GM19324 (cell line): ENCODE data around the gene C4BPB.

Experiments used
- ATAC-seq: cut with Tn5 transposase; IDR thresholded peaks from one replicate; pipeline ENCODE4 v1.9.1; 2021; ENCODE audit warnings: mild to moderate bottlenecking, moderate library complexity; ENCODE audit not compliant: unreplicated experiment, low FRiP score

C4BPB gene

DNA sequence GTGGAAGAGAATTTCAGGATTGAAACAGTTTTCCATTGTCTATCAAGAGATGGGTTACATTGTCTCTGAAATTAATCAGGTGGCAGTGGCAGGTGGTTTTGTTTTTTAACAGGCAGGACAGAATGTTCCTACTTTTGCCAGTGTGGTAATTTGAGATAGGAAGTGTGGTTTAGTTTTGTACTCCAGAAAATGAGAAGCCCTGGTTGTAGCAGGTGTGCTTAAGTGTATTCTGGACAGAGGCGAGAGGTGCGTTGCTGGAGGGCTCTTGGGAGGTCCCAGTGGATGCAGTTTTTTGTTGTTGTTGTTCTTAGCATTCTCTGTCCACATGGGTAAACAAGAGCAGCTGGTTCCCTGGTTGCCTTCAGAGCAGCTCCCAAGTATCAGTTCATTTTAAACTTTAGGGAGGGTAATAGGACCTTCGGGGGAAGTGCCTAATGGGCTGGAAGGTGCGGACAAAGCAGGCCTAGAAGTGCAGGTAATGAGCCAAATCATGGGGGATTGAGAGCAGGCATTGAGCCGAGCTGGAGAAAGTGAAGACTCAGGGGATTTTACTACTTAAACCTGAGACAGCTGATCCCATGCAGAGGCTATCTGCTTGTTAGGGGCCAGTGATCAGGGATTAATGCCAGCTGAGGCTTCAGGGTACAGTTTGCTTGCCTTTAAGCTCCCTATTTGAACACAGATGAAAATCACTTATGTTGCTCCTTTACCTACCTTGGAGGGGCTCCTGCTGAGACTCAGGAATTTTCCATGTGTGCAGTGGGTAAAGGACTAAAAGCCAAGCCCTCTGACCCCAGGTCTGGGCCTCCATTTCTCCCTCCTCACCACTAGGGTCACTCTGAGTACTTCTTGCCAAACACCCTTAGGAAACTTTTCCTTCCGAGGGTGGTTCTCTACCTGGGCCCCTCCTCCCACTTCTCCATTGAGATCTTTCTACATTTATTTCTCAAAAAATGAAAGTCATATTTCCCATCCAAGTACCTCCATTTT, 29.5 kb upstream of the C4BPB start:
- ATAC-seq = no peak

DNA sequence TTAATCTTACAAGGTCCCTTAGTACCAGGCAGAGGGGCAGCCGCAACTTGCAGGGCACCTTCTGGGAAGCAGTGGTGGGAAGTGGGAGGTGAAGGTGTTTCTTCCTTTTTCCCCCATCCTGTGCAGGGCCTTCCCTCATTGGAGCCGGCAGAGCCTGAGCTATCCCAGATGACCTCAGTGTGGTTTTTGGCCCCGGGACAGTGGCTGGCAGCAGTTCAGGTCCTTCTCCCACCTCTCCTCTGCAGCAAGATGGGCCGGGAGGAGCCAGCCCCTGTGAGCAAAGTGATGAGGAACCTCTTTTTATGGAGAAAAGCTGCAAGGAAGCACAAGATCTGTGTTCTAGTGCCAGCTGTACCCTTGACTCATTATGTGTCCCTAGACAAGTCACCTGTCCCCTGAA, 28.8 kb upstream of the C4BPB start:
- no peak for ATAC-seq

DNA sequence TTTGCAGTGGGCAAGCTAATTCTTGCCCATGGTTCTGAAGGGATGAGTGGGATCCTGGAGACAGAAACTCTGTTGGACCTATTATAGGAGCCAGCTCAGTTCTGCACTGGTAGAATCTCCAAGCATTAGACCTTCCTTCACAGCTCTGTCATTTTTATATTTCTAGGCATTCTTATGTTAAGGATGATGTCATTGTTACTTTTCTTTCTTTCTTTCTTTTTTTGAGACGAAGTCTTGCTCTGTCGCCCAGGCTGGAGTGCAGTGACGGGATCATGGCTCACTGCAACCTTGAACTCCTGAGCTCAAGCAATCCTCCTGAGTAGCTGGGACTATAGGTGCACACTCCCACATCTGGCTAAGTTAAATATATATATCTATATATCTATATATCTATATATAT, 28.1 kb upstream of the C4BPB start:
- no peak for ATAC-seq

DNA sequence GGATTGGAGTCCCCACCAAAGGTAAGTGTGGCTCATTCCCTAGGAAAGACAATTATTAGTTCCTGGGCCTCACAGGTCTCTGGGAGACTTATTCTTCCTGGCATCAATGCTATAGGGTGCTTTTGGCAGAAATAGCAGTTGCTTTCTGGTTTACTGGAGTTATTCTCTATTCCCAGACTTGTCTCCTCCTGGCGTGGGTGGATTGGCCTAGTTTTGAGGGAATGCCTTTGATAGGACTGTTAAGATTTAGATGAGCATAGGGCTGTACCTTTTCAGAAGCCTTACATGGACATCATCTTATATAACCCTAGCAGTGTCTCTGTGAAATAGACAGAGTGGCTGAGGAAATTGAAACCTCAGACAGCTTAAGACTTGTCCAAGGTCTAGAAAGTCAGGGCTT, 26.6 kb upstream of the C4BPB start:
- ATAC-seq = no peak

DNA sequence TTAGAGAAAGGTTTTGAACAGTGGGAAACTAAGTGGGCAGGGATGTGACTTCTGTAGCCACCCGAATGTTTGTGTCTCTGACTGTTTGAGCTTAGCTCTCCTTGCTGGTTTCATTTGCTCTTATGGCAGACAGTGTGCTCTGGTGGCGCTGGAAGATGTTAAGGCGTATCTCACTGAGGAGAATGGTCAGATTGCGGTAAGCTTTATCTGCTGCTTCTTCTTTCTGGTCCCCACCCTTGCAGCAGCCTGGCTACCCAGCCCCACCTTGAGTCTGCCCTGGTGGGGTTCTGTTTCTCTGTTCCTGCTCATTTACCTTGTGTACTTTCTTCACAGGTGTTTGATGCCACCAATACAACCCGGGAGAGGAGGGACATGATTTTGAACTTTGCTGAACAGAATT, 25.6 kb upstream of the C4BPB start:
- no peak for ATAC-seq

DNA sequence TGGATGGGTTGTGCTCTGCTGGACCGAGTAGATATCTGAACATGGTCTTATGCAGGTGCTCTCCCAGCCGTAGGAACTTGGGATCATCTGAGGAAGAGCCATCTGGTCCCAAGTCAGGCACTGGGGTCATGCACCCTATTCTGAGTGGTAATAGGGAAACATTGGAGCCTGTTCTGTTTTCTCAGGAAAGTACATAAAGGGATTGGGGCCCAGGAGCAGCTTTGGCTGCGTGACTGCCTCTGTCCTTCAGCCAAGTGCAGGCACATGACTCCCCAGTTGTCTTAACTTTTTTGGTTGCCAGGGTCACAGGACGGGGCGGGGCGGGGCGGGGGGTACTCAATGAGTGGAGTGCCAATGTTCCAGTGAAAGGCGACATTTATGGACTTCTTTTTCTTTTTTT, 24.1 kb upstream of the C4BPB start:
- ATAC-seq = no peak

DNA sequence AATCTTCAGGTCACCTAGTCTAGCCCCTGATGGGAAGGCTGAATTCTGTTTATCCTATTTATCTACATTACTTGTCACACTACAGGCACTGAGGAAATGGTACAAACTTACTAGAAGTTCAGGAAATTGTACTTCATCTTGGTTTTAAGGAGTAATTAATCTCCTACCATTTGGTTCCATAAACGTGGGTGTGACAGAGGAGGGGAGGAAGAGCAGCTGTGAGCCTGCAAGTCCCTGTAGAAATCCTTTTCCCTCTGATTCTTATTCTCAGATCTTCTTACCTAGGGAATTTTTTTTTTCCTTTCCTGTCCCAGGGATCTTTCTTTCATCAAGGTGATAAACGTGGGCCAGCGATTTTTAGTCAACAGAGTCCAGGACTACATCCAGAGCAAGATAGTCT, 21.5 kb upstream of the C4BPB start:
- ATAC-seq = no peak

DNA sequence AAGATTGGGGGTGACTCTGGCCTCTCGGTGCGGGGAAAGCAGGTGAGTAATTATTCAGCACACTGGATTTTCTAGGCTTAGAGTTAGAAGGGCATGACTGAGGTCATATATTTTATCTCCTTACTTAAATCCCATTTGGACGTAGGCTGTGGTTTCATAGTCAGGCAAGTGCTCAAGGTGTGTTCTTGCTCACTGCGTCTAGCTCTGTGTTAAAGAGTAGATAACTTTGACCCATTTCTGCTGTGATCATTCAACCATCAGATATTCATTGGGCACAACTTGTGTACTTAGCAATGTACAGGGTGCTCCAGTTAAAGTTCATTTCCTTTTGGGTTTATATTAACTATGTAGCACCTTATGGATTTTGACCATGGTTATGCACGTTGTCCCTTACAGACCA, 21.0 kb upstream of the C4BPB start:
- no peak for ATAC-seq

DNA sequence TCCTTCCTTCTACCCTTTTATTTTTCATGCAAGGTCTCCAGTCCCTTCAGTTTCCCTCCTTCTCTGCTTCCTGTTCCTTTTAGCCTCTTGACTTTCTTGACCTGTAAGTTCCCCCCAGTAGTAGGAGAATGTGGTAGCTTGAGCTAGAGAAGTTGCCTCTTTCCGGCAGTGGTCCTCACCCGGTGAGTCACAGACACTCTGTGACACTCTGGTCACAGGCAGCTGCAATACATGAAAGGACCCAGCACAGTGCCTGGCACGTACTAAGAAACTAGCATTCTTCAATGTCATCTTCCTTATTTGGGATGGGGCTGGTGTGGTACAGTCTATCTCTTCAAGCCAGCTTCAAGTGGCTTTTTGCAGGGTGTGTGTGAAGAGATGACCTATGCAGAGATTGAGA, 19.6 kb upstream of the C4BPB start:
- ATAC-seq = no peak

DNA sequence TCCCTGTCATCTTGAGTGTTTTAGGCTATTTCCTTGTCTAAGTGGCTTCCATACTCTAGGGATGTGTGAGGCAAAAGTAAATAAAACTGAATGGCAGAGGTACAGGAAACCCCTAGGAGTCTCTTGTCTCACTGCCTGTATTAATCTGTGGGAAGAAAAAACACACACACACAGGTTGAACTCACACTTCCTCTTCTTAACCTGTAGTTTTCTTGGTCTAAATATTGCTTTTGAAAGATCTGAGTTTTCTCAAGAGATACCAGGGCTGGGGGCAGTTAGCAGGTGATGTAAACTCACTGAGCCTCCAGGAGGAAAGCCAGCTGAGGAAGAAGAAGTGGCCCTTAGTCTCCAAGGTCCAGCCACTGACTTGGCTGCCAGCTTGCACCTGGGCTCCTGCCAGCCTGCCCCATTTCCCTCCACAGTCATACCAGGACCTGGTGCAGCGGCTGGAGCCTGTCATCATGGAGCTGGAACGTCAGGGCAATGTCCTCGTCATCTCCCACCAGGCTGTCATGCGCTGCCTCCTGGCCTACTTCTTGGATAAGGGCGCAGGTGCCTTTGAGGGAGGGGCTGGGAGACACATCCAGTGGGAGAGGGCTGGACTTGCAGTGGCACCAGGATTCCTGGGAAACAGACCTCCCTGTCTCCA, 18.7 kb upstream of the C4BPB start:
- no peak for ATAC-seq

DNA sequence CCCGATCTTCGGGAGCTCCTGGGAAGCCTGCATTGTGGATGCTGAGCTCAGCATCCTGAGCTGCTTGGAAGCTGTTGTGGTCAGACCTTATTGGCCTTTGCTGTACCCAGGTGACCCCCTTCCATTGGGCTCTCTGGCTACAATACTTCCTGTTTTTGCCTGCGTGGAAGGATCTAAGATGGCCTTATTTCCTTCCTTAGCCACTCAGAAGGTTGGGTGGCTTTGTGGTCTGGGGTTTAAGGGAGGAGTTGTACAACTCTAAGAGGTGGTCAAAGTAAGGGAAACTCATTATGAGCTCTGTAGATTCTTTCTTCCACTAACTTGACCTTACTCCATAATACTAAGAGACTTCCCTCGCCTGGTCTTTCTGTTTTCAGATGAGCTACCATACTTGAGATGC, 17.8 kb upstream of the C4BPB start:
- ATAC-seq = no peak

DNA sequence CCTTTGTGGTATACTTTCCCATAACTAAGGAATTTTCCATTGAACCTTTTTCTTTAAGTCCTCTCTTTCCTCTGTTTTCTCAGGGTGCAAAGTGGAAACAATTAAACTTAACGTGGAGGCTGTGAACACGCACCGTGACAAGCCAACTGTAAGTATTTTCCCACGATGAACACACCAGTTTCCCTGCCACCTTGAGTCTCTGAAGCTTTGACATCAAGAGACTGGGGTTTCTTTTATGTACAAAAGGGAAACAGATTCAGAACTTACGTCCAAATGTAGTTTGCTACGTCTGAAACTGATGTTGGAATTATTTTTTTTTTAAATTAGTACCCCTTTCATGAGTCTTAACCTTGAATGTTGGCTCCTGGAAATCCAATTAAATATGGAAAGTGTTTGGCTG, 17.2 kb upstream of the C4BPB start:
- ATAC-seq = no peak

DNA sequence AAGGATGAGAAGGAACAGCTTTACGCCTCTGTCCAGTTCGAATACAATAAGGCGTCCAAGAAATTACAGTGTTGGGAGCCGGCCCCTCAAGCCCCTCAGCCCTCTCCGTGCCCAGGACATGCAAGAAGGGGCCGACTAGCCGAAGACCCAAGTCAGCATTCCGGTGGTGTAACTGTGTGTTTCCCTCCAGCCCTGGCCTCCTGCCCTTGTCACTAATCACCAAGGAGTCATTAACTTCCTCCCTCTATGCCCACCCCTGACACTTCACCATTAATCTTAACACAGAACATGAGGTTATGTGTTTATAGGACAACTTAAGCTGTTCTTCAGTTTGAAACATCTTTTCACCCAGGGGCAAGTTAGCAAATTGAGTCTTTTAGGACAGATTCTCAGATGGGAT, 16.4 kb upstream of the C4BPB start:
- no peak for ATAC-seq

DNA sequence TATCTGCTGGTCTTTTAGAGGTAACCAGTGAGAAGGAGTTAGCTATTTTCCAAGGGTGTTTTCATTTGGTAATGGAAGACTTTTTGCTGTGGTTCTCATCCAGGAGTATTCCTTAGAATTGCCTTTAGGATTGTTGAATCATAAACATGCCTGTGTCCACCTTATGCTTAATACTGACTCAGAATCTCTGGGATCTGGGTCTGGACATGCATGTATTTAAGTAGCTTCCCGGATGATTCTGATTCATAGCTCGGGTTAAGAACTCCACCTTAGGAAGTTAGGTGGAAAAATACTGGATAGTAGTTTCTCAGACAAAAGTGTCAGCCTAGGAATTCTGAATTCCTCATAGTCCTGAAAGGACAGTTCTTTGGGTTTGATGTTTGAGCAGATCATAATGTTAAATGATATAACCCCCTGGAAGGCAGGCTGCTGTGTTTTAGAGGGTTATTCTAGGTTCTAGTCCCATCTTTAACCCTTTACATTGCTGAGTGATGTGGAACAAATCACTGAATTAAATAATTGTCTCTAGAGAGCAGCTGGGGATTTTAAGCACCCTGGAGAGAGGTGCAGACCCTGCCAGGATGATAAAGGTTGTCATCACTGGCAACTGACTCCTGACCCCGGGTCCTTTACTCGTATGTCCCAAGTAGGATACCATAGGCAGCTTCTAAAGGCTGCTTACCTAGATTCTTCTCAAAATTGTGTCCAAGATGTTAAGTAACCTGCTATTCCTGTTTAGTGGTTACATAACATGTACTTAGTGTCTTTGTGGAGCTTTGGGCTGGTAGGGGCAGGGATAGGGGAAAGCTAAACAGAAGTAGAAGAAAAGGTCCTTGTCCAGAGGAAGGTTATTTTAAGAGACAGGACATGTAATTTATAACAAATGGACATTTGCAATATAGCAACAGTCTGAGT, 14.5 kb upstream of the C4BPB start:
- ATAC-seq = no peak

DNA sequence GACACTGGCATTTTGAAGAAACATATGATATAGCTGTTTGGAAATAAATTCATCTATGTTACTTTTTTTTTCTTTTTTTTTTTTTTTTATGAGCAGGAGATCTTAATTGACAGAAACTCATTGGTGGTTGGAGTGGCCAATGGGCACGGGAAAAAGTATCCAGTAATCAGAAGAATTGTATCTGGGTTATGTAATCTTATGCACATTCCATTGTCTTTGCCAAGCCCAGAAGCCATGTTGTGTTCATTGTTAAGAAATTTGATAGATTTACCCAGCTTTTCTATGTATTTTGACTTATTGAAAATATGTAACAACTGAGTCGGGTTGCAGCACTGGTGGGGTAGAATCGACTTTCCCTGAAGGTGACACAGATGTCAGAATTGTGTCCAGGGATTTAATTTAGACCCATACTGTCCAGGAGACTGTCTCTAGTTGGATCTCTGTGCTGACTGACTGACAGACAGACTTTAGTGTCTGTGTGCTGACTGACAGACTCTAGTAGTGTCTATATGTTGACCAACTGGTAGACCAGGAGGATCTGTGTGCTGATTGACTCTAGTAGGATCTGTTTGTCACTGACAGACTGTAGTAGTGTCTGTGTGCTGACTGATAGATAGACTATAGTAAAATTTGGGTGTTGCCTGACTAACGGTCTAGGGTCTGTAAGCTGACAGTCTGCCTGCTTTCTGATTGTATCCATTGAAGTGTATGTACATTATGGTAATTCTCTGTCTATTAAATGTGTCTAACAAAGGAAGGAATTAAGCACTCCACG, 12.3 kb upstream of the C4BPB start:
- no peak for ATAC-seq

DNA sequence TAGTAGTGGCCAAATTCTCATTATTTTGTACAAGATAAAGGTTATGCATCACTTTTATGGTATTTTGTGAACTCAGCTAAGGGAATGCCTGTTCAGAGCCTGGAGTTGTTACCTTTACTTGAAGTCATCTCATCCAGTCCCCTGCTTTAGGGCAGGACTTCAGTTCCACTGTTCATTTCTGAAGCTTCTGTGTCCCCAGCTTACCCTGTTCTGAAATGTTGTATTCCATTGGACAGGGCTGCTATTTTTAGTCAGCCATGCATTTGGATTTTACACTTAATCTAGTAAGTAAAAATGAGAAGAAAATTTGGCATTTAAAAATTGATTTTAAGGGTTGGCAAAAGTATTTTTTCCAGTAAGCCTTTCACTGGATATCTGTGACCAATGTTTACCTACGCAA, 11.6 kb upstream of the C4BPB start:
- ATAC-seq = no peak

DNA sequence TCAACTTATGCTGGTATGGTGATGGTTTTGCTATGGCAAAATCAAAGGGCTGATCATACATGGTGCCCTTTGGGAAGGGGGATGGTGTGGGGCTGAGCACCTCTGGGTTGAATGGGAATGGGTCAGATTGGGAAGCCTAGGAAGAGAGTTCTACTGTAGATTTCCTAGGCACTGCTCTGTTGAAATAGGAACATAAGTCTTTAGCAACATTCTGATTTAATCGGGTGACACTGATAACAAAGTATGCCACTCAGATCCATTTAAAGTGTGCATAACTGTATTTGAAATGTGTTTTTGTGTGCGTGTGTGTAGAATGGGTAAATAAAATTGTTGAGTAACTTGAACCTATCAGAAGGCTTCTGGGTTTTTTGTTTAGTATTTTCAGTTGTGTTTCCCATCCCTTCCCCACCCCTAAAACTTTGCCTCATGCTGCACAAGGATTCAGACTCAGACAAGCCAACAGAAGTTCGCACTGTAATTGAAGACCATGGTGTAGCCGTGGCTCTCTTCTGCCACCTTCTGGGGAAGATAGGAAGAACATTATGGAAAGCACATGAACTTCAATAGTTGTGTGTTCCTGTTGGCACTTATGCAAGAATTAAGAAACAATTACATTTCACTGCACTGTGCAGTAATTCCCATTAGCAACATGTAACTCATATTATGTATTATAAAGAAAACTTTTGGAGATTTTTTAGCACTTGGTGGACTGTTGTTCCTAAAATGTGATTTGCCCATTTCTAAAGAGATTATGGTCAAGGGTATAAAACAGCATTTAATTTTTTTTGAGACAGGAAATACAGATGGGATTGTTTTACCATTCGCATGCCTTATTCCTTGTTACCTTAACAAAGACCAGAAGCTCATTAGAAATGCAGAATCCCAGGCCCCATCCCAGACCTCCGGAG, 10.9 kb upstream of the C4BPB start:
- peak; percentile 49 for ATAC-seq

DNA sequence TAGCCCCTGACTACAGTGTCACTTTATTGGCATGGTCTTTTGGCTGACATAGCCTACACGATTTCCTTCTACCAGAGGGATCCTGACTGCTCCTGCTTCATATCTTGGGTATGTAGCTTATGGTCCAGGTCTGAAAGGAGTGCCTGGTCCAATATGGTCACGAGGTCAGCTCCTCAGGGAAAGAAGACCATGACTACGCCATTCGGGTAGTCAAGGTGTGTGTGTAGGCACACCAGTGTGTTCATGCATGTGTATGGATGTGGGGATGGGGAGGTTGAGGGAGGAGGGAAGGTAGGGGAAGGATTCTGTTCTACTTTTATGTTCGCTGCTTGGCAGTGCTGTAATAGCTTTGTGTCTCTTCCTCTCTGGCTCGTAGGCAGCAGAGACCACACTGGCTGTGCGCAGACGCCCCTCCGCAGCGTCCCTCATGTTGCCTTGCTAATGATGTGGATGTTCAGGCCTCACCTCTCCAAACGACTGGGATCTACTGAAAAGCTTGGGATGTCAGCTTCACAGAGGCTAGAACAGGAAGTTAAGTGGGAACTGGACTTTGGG, 10.0 kb upstream of the C4BPB start:
- ATAC-seq = no peak

DNA sequence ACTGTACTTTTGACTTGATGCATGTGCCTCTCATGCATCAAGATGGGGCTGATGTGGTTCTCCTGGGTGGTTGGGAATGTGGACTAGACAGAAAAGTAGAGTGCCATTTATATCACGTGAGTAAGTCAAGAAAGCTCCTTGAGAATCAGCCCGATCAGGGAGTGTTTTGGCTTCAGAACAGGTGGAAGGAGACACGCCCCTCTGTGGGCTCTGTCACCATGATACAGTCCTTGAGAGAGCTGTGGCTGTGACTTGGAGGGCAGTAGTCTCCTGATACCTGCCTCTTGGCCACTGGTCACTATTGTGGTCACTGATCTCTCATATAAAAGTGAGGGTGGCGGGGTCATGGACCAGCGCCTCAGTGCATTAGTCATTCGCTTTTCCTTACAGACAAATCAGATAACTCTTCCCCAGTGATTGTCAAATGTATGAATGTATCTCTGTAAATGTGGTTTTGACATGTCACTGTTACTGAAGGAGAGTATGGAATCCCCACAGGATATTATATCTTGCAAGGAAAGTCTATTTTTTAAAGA, 8.9 kb upstream of the C4BPB start:
- no peak for ATAC-seq
